Fibroblast of lung (primary cell): ENCODE results near the gene NXN. TPM values are rescaled to one million over a fixed set of nuclear protein-coding genes. Genes with fewer than 3 reads are reported as not detected.
"Not testable (repeated sequence)": the region's sequence is repeated elsewhere in the genome, so short reads cannot be mapped to it uniquely, and the experiment has no call there.

Source experiments
- DNase-seq, 2 donors: peaks; one replicate each; pipeline versions ENCODE4 v3.0.0 to v3.0.0-alpha.2; 2010; ENCODE audit warnings: low read depth in 2 of 2
- H2AFZ ChIP-seq: 2 replicates; pipeline ENCODE4 v1.5.1; 2012; ENCODE audit warnings: low read length, control low read depth, inconsistent platforms
- H3K27ac ChIP-seq: 2 replicates; pipeline ENCODE4 v1.5.1; 2011; ENCODE audit warnings: low read length, control low read depth; ENCODE audit not compliant: insufficient read depth
- H3K27me3 ChIP-seq: 2 replicates; pipeline ENCODE4 v1.5.1; 2011; ENCODE audit warnings: mild to moderate bottlenecking, low read length; ENCODE audit not compliant: control insufficient read depth, insufficient read depth
- H3K36me3 ChIP-seq: 2 replicates; pipeline ENCODE4 v1.5.1; 2011; ENCODE audit warnings: low read length; ENCODE audit not compliant: control insufficient read depth, insufficient read depth
- H3K4me1 ChIP-seq: 2 replicates; pipeline ENCODE4 v1.5.1; 2011; ENCODE audit warnings: low read length; ENCODE audit not compliant: control insufficient read depth, insufficient read depth; ENCODE audit errors: extremely low read depth
- H3K4me2 ChIP-seq: 2 replicates; pipeline ENCODE4 v1.5.1; 2011; ENCODE audit warnings: low read length, control low read depth; ENCODE audit not compliant: insufficient read depth; ENCODE audit errors: extremely low read depth
- H3K4me3 ChIP-seq, 4 experiments: fragments of 200-600 bp in 1 of 4; sonication (generic) in 1 of 4; replicated peaks in 1 of 4; 2 replicates each; pipeline ENCODE4 v1.5.1; 2011 to 2016; ENCODE audit warnings: low read length in 4 of 4, low read depth in 3 of 4, mild to moderate bottlenecking in 3 of 4, control low read depth in 2 of 4, inconsistent platforms in 1 of 4, mixed read lengths in 1 of 4; ENCODE audit not compliant: insufficient read depth in 1 of 4; ENCODE audit errors: control extremely low read depth in 1 of 4
- H3K79me2 ChIP-seq: 2 replicates; pipeline ENCODE4 v1.5.1; 2012; ENCODE audit warnings: mild to moderate bottlenecking, low read length, inconsistent platforms; ENCODE audit not compliant: control insufficient read depth, insufficient read depth
- H3K9ac ChIP-seq: 2 replicates; pipeline ENCODE4 v1.5.1; 2011; ENCODE audit warnings: mild to moderate bottlenecking, low read length, control low read depth; ENCODE audit not compliant: insufficient read depth
- H3K9me3 ChIP-seq: 2 replicates; pipeline ENCODE4 v1.5.1; 2012; ENCODE audit warnings: low read depth, low read length; ENCODE audit not compliant: control insufficient read depth, insufficient read depth
- H4K20me1 ChIP-seq: 2 replicates; pipeline ENCODE4 v1.5.1; 2011; ENCODE audit warnings: low read length; ENCODE audit not compliant: control insufficient read depth, insufficient read depth; ENCODE audit errors: extremely low read depth
- EZH2 ChIP-seq: IDR thresholded peaks from 2 replicates; pipeline ENCODE4 v1.5.1; 2012; ENCODE audit warnings: low read length, control low read depth, mild to moderate bottlenecking; ENCODE audit errors: missing control alignments
- polyA plus RNA-seq, 2 donors: library from polyadenylated mRNA; depleted of rRNA in 1 of 2; stranded (reverse) in 1 of 2; unstranded in 1 of 2; fragments of >200 nt; gene quantifications; 2 replicates each; pipeline ENCODE4 v1.2.1, GENCODE V29; 2011 to 2012; ENCODE audit warnings: missing spikeins in 1 of 2
- total RNA-seq: library from RNA; depleted of rRNA; stranded (reverse); fragments of >200 nt; gene quantifications from 2 replicates; pipeline ENCODE4 v1.2.1, GENCODE V29; 2014
- TF ChIP-seq, protein P1 (sequence below), 2 donors: IDR thresholded peaks in 1 of 2; conservative IDR thresholded peaks in 1 of 2; 1 replicate in 1 of 2; 2 replicates in 1 of 2; pipeline ENCODE4 v1.5.1; 2011 to 2012; ENCODE audit warnings: low read length in 2 of 2, control low read depth in 1 of 2, inconsistent platforms in 1 of 2, low read depth in 1 of 2, mild to moderate bottlenecking in 1 of 2

The NXN gene
- total and polyA plus RNA-seq, 2 donors (not counting 1 experiment from before 2014, with no cell fraction given), result 38.5 to 53.8 TPM

DNA sequence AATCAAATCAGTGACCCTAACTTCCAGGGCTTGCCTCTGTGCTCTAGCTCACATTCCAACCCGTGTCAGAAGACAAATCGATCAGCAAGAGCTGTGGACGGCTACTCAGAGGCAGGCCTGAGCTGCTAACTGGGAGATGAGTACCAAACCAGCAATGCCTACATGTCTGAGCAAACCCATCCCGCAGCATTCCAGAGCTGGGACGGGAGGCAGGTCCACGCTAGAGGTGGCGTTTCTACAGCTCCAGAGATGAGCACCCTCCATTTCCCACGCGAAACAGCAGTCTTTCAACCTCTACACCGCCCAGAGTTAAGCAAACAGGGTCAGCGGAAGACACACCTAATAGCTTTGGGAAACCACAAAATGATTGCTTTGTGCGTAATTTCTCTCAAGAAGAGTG, 6.5 kb downstream of the NXN start:
- Histone ChIP-seq H4K20me1 (no peaks in the 10 kb centered on the region), H2AFZ (no peak overlapping the region), H3K4me2 (no peak overlapping the region), H3K27ac (no peak overlapping the region), H3K9ac (no peak overlapping the region), H3K79me2 (peaks cover 40% of the 10 kb centered on the region), H3K36me3 (no peaks in the 10 kb centered on the region), H3K4me1 (no peaks in the 10 kb centered on the region), H3K27me3 (no peaks in the 10 kb centered on the region), H3K9me3 (no peaks in the 10 kb centered on the region), H3K4me3 (no peak overlapping the region)
- peak in 1 of 2 donors; percentile 67 for DNase-seq
- TF ChIP-seq, protein P1, sequence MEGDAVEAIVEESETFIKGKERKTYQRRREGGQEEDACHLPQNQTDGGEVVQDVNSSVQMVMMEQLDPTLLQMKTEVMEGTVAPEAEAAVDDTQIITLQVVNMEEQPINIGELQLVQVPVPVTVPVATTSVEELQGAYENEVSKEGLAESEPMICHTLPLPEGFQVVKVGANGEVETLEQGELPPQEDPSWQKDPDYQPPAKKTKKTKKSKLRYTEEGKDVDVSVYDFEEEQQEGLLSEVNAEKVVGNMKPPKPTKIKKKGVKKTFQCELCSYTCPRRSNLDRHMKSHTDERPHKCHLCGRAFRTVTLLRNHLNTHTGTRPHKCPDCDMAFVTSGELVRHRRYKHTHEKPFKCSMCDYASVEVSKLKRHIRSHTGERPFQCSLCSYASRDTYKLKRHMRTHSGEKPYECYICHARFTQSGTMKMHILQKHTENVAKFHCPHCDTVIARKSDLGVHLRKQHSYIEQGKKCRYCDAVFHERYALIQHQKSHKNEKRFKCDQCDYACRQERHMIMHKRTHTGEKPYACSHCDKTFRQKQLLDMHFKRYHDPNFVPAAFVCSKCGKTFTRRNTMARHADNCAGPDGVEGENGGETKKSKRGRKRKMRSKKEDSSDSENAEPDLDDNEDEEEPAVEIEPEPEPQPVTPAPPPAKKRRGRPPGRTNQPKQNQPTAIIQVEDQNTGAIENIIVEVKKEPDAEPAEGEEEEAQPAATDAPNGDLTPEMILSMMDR (conservative IDR thresholded peaks at IDR 0.05 in 1 of 2, IDR thresholded peaks at IDR 0.05 in 1 of 2; ENCODE audit: low read depth in 1 of 2, low read length in 2 of 2), result no peak
- TF ChIP-seq EZH2, result no peak

- not testable (repeated sequence) for H2AFZ ChIP-seq, H3K36me3 ChIP-seq, H3K4me1 ChIP-seq, H3K27me3 ChIP-seq, H3K9me3 ChIP-seq, H3K4me3 ChIP-seq, H3K27ac ChIP-seq, H3K9ac ChIP-seq, H3K4me2 ChIP-seq, H4K20me1 ChIP-seq, DNase-seq
- peaks cover 35% of the 10 kb centered on the region for H3K79me2 ChIP-seq
Measured at GRCh38 chr17:971861-972260, 7.7 kb downstream of the NXN start.

DNA sequence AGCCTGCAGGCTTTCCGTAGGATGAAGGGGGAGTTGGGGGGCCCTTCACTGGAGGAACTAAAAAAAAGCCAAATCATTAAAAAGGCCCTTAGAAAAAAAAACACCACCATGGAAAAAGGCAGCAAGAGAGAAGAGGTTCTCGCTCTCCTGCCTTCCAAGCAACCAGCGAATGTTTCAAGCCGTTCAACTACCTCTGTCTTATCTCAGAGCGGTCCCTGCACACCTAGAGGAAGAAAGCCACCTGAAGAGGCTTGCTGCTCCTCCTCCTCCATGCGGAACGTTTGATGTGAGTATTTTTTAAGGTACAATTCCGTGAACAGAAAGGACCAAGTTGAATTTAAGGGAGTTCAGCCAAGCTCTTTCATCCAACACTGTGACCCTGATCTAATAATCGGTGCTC, 9.2 kb downstream of the NXN start:
- DNase-seq, result no peak
- Histone ChIP-seq H4K20me1 (no peaks in the 10 kb centered on the region), H3K79me2 (peaks cover 29% of the 10 kb centered on the region), H3K4me2 (peak overlapping the region; percentile 85), H3K27ac (no peak overlapping the region), H3K4me1 (no peaks in the 10 kb centered on the region), H2AFZ (no peak overlapping the region), H3K27me3 (no peaks in the 10 kb centered on the region), H3K36me3 (no peaks in the 10 kb centered on the region), H3K9ac (no peak overlapping the region), H3K9me3 (no peaks in the 10 kb centered on the region), H3K4me3 (peak overlapping the region in 2 of 4 experiments; percentile 2 to 51)
- TF ChIP-seq, protein P1 (conservative IDR thresholded peaks at IDR 0.05 in 1 of 2, IDR thresholded peaks at IDR 0.05 in 1 of 2; ENCODE audit: low read depth in 1 of 2, low read length in 2 of 2), result no peak
- TF ChIP-seq EZH2, result no peak
